Prostate gland (tissue), 2 donors: ENCODE data around the gene TMEM25.

ENCODE experiments used
- POLR2A ChIP-seq: fragments of 450-650 bp; IDR thresholded peaks from one replicate; pipeline ENCODE4 v1.6.1; 2016; ENCODE audit warnings: antibody characterized with exemption, mild to moderate bottlenecking
- TF ChIP-seq, protein P1 (sequence below), 4 experiments: fragments of 200-600 bp in 2 of 4; fragments of 450-650 bp in 2 of 4; sonication (generic) in 2 of 4; IDR thresholded peaks; 1 replicate in 3 of 4; 2 replicates in 1 of 4; pipeline ENCODE4 v1.5.1; 2016 to 2019; ENCODE audit warnings: antibody characterized with exemption in 4 of 4, mild to moderate bottlenecking in 2 of 4, moderate library complexity in 2 of 4

DNA sequence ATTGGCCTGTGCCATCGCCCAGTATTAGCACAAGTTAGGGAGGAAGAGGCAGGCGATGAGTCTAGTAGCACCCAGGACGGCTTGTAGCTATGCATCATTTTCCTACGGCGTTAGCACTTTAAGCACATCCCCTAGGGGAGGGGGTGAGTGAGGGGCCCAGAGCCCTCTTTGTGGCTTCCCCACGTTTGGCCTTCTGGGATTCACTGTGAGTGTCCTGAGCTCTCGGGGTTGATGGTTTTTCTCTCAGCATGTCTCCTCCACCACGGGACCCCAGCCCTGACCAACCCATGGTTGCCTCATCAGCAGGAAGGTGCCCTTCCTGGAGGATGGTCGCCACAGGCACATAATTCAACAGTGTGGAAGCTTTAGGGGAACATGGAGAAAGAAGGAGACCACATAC lies 4.3 kb downstream of the TMEM25 start:
- TF ChIP-seq, protein P1, sequence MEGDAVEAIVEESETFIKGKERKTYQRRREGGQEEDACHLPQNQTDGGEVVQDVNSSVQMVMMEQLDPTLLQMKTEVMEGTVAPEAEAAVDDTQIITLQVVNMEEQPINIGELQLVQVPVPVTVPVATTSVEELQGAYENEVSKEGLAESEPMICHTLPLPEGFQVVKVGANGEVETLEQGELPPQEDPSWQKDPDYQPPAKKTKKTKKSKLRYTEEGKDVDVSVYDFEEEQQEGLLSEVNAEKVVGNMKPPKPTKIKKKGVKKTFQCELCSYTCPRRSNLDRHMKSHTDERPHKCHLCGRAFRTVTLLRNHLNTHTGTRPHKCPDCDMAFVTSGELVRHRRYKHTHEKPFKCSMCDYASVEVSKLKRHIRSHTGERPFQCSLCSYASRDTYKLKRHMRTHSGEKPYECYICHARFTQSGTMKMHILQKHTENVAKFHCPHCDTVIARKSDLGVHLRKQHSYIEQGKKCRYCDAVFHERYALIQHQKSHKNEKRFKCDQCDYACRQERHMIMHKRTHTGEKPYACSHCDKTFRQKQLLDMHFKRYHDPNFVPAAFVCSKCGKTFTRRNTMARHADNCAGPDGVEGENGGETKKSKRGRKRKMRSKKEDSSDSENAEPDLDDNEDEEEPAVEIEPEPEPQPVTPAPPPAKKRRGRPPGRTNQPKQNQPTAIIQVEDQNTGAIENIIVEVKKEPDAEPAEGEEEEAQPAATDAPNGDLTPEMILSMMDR (IDR thresholded peaks at IDR 0.05) = no peak
- no peak for TF ChIP-seq POLR2A
